NCI-H2107 treated with DMSO at 0.1 percent for 48 hours (cell line): ENCODE measurements around the gene IL21R.

Experiments used
- DNase-seq: peaks from one replicate; lab custom pipeline; 2025; ENCODE audit not compliant: unreplicated experiment; lab: John Stamatoyannopoulos, UW

IL21R gene

GRCh38 chr16:27401768-27402568 is at the start of gene IL21R:
TSS of gene IL21R (plus strand) at chr16:27402174. CDS start at chr16:27430072, 27,898 bp downstream.
- no peak for DNase-seq

- no peak for DNase-seq
These were observed 48.1 kb upstream of the IL21R start for GRCh38 chr16:27353853-27354252.

DNA sequence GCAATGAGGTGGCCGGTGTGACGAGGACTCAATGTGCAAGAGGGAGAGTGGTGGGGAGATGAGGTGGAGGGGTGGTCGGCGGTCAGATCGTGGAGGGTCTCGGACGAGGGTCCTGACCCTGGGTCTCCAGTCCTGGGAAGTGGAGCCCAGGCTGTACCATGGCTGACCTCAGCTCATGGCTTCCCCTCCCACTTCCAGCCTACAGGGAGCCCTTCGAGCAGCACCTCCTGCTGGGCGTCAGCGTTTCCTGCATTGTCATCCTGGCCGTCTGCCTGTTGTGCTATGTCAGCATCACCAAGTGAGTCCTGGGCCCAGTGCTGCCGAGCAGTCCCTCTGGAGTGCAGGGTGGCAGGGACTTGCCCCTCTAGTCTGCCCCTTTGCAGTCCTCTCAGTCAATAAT is 46.4 kb upstream of the IL21R start:
- no peak for DNase-seq

DNA sequence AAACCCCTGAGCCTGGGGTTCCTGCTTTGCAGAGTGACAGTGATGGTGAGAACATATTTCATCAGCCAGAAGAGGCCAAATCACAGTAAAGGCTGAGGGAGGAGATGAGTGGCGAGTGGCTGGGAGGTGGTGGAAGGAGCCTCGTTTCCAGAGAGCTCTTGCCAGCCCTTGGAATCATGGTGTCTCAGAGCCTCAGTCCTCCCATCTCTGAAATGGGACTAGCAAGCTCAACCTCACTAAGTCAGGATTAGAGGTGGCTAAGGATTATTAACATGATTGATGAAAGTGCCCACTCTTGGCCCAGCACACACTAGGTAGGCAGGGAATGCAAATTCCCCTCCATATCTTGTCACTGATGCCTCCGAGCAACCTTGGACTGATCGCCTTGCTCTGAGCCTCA is 45.2 kb upstream of the IL21R start:
- no peak for DNase-seq

- DNase-seq = no peak
These were observed 42.9 kb upstream of the IL21R start for GRCh38 chr16:27359051-27359450.

DNA sequence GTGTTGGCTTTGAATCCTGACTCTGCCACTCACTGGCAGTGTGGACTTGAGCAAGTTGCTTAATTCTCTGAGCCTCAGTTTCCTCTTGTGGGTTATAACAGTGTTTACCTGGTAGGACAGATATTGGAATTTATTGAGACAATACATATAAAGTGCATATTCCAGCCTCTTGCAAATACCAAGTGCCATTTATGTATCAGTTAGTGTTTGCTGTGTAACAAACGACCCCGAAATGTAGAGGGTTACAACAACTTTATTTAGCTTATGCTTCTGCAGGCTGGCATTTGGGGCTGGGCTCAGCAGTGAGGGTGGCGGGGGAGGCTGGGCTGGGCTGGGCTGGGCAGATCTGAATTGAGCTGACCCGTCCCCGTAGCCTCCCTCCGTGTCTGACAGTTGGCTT is 42.4 kb upstream of the IL21R start:
- no peak for DNase-seq

DNA sequence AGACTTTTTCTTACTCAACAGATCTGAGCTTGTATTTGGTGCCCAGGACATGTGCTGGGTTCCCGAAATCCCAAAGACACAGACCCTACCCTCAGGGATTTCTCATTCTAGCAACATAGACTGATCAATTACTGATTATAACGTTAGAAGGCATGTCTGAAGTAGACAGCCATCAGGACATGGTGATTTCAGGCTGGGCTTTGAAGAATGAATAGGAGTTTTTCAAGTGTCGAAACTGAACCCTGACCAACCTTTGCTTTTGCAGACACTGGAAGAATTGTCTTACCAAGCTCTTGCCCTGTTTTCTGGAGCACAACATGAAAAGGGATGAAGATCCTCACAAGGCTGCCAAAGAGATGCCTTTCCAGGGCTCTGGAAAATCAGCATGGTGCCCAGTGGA is 40.0 kb upstream of the IL21R start:
- DNase-seq = no peak

GRCh38 chr16:27362570-27363245 is 39.3 kb upstream of the IL21R start:
- no peak for DNase-seq

GRCh38 chr16:27363246-27363632 is 38.7 kb upstream of the IL21R start:
- DNase-seq = no peak

- no peak for DNase-seq
These were observed 38.2 kb upstream of the IL21R start for GRCh38 chr16:27363797-27364196.

- DNase-seq = no peak
These were observed 37.4 kb upstream of the IL21R start for GRCh38 chr16:27364493-27365141.

DNA sequence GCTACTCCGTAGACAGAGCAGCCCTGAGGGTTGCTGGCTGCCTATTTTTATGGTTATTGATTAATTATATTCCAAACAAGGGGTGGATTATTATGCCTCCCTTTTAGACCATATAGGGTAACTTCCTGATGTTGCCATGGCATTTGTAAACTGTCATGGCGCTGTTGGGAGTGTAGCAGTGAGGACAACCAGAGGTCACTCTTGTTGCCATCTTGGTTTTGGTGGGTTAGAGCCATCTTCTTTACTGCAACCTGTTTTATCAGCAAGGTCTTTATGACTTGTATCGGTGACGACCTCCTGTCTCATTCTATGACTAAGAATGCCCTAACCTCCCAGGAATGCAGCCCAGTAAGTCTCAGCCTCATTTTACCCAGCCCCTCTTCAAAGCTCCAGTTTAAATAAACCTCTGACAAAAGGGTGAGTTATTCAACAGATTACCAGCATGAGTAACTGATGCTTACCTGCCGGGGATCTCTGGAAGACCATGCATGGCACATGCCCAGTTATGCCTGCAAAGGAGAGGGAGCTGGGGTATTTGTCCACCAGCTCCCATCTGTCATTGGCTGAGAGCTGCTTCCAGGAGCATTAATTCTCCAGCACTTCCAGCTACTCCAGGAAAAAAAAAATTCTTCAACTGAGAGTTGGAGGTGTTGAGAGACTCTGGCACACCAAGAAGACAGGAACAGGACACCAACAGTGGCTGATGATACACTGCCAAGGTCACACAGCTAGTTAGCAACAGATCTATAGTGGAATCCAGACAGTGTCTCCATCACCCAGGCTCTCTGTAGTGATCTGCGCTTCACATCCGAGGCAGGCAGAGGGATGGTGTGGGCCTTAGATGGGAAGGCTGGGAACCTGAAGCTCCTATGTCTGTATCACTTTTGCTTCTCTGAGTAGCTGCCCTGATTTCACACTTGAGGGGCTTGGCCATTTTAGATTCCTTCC is 36.6 kb upstream of the IL21R start:
- no peak for DNase-seq

DNA sequence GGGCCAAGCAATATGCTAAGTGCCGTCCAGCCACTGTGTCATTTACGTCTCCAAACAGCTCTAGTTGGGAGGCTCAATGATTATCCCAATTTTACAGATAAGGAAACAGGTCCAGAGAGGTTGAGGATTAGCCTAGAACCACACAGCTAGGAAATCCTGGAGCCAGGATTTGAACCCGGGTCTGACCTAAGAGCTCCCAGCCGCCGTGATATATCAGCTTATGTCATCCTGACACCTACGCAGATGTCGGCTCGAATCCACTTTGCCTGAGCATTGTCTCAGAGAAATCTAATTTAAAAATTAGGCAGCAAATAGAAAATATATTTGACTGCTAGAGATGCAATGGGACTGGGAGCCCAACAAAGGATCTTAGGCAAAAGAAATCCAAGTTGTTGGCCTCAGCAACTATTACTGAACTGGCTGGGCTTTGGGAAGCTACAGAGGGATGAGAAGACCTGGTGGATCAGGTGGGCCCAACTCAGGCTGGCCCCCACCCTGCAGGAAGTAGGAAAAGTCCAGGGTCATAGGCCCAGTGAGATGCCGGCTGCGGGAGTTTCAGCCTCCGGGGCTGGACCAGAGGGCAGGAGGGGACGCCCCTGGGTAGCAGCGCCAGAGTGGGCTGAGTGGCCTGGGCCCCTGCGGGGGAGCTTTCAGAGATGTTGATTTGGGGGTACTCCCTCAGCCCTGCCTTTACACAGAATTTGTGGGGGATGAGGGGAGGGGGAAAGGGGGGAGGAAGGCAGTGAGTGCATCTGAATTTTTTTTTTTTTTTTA is 35.1 kb upstream of the IL21R start:
- DNase-seq = no peak

DNA sequence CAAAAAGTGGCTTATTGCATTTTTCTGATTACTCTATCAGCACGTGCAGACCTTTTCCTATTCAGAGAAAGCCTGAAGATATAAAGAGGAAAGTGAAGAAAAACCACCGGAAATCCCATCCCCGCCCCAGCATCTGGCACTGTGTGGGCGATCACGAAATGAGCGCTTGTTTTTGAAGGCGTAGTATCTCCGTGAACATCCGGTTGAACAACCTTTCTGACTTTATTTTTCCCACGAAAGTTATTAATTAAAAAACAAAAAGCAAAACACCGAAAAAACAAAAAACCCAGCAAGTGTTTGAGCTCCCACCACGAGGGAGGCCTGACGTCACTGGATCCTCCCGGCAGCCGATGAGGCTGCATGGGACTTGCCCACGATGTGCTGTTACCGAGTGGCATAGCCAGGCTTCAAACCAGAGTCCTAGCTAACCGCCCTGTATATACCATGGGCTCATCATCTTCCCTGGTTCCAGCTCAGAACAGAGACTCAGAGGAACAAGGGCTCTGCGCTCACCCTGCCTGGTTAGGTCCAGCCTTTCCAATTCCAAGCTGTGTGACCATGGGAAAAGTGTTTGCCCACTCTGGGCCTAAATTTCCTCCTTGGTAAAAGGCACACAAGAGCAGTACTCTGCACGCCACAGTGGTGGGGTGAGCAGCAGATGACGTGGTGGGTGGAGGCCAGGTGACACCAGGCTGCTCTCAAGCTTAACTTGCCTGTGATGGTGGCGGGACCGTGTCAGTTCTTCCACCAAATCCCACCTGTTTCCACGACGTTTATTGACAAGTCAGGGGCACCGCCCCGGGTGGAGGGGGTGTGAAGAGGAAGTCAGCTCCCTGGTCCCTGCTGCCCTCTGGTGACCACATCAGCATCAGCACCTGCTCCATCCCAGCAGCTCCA is 34.3 kb upstream of the IL21R start:
- no peak for DNase-seq

GRCh38 chr16:27368358-27368722 is 33.6 kb upstream of the IL21R start:
- no peak for DNase-seq

DNA sequence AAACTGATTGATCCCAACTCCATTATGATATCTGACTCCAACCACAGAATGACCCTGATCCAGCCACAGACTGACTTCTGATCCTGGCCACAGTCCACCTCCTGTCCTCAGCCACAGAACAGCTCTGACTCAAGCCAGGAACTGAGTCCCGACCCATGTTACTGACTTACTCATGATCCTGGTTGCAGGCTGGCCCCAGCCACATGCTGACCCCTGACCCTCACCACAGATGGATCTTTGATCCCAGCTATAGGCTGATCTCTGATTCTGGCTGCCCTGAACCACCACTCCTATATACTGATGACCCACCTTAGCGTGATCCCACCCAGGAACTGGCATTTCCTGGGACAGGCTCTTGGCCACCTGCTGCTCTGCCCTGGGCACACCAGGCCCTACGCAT is 32.2 kb upstream of the IL21R start:
- DNase-seq = no peak

- no peak for DNase-seq
These were observed 31.7 kb upstream of the IL21R start for GRCh38 chr16:27370318-27370717.

DNA sequence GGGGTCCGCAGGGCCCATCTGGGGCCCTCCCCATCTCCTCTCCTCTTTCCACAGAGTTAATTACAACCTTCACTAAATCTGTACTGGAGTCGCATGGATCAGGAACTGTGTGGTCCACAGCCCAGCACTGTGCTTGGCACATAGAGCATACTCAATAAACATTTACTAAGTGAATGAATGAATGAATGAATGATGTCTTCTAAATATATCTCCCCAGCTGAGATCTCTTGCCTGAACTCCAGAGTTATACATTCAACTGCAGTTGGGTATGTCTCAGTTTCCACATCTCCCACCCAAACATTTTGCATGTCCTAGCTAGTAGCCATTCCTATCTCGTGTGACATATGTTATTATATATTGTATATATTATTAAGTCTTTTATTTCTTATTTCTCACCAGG is 28.7 kb upstream of the IL21R start:
- no peak for DNase-seq

DNA sequence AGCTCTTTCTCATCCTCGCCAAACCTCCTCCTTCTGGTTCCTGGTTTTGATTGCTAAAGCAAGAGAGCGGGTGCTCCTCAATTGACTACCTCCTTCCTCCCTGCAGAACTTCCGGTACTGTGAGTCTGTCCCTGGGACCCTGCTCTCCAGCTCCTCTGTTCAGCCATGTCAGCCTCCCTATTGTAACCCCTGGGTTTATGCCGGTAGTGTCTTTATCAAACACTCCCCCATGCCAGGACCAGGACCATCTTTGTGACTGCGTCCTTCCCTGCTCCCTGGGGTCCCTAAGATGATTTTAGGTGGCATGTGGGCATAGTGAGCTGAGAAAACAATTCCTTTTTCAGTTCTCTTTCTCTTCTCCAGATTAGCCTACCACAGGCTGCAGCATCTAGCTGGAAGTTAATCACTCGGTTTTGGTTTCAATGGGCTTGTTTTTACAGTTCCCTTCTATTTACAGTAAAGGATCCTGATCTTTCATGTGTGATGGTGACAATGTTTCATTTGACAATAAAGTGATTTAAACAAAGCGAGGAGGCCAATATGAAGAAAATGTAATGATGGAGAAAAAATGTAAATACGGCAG is 27.7 kb upstream of the IL21R start:
- no peak for DNase-seq
